ENCODE results near the gene AGXT2. TPM values are rescaled to one million over a fixed set of nuclear protein-coding genes. Genes with fewer than 3 reads are reported as not detected.
A peak's percentile ranks its signal among the peaks of the same experiment; 100 is the strongest.

Gene AGXT2
- total RNA-seq, 4 donors from 2014 or later: not detected

GRCh38 chr5:35069188-35069587, 21.4 kb upstream of the AGXT2 start:
- no peak for TF ChIP-seq CTCF (IDR thresholded peaks at IDR 0.05)
- ATAC-seq (ENCODE audit: low FRiP score) (no peak), DNase-seq (ENCODE audit: low spot score) (no peak)

DNA sequence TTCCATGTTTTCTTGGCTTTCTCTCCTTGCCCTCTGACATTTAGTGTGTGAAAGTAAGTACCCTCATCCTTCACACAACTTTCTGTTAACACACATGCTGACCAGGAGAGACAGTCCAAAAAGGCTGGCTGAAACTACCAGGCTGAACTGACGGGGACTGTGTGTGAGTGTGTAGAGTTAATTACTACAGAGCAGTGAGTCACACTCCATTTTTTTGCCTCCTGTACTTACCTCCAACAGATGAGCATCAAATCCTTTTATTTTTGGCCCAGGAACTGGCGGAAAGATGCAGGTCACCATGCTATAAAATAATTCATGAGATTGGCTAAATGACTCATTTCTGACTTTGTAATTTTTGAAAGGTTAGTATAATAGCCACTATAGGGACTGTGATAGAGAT, 20.2 kb upstream of the AGXT2 start:
- ATAC-seq (ENCODE audit: low FRiP score) (peak; percentile 63), DNase-seq (ENCODE audit: low spot score) (no peak)
- no peak for TF ChIP-seq CTCF (IDR thresholded peaks at IDR 0.05)

GRCh38 chr5:35066260-35066795, 18.6 kb upstream of the AGXT2 start:
- TF ChIP-seq CTCF (IDR thresholded peaks at IDR 0.05): no peak
- no peak for DNase-seq (ENCODE audit: low spot score)
- no peak for ATAC-seq (ENCODE audit: low FRiP score)

- TF ChIP-seq CTCF (IDR thresholded peaks at IDR 0.05): no peak
- DNase-seq (ENCODE audit: low spot score): no peak
- peak; percentile 77 for ATAC-seq (ENCODE audit: low FRiP score)
These were observed 15.7 kb upstream of the AGXT2 start for GRCh38 chr5:35063414-35063813.

GRCh38 chr5:35061211-35061770, 13.5 kb upstream of the AGXT2 start:
- TF ChIP-seq CTCF (IDR thresholded peaks at IDR 0.05): no peak
- ATAC-seq (ENCODE audit: low FRiP score) (peak; percentile 60), DNase-seq (ENCODE audit: low spot score) (no peak)

DNA sequence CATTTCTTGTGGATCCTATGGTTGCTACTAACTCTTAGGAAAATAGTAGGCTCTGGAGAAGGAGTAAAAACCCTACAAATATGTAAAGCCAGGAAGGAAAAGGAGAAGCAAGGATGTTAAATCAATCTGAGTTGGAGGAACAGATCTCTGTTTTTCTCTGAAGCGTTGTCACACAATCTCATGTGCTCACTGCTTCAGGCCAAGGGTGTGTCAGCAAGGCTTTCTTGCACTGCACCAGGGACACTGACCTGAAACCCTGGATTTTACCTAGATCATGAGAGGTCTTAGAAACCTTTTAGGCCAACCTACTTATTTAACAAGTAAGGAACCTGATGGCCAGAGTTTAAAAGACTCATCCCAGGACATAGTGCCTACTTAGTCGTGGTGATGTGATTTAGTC, 12.5 kb upstream of the AGXT2 start:
- no peak for ATAC-seq (ENCODE audit: low FRiP score)
- no peak for TF ChIP-seq CTCF (IDR thresholded peaks at IDR 0.05)
- DNase-seq (ENCODE audit: low spot score): no peak

DNA sequence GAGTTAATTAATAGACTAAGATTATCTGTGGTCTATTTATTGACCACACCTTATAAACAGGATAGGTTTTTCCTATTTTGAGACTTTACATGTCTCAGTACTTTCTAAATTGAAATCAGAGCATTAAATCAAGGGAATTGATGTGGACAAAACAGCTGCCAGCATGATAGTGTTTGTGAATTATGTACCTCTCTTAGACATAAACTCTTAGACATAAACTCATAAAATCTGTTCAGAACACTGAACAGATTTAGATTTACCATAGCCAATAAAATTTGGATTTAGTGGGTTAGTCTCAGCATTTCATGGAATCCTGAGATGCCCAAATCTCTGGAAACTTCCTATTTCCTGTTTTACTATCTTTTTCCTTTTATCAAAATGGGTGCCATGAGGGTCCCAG, 11.5 kb upstream of the AGXT2 start:
- DNase-seq (ENCODE audit: low spot score): no peak
- TF ChIP-seq CTCF (IDR thresholded peaks at IDR 0.05): no peak
- no peak for ATAC-seq (ENCODE audit: low FRiP score)

All from omental fat pad (tissue), 4 donors.